Skeletal muscle tissue (tissue), 4 donors: ENCODE results near the gene RASAL2. TPM values are rescaled to one million over a fixed set of nuclear protein-coding genes. Genes with fewer than 3 reads are reported as not detected.

ENCODE experiments used
- H3K27ac ChIP-seq: one replicate; pipeline ENCODE4 v1.7.0; 2013; ENCODE audit warnings: mild to moderate bottlenecking, low read depth, low read length, inconsistent platforms
- H3K27me3 ChIP-seq, 3 donors: one replicate each; pipeline ENCODE4 v1.7.0; 2013; ENCODE audit warnings: low read length in 3 of 3; ENCODE audit not compliant: control insufficient read depth in 3 of 3, insufficient read depth in 3 of 3
- H3K36me3 ChIP-seq, 3 donors: one replicate each; pipeline ENCODE4 v1.7.0; 2013; ENCODE audit warnings: low read length in 3 of 3; ENCODE audit not compliant: control insufficient read depth in 3 of 3, insufficient read depth in 3 of 3
- H3K4me1 ChIP-seq, 3 donors: one replicate each; pipeline ENCODE4 v1.7.0; 2013; ENCODE audit warnings: low read length in 3 of 3, mild to moderate bottlenecking in 3 of 3; ENCODE audit not compliant: control insufficient read depth in 3 of 3, insufficient read depth in 3 of 3
- H3K4me3 ChIP-seq, 3 donors: one replicate each; pipeline ENCODE4 v1.7.0; 2013; ENCODE audit warnings: low read length in 3 of 3
- H3K9ac ChIP-seq, 3 donors: one replicate each; pipeline ENCODE4 v1.7.0; 2013; ENCODE audit warnings: low read length in 3 of 3, mild to moderate bottlenecking in 3 of 3, moderate library complexity in 2 of 3, low read depth in 1 of 3
- H3K9me3 ChIP-seq, 3 donors: one replicate each; pipeline ENCODE4 v1.7.0; 2013; ENCODE audit warnings: low read length in 3 of 3; ENCODE audit not compliant: control insufficient read depth in 3 of 3
- total RNA-seq: library from RNA; depleted of rRNA; stranded (reverse); fragments of >200 nt; gene quantifications from one replicate; pipeline ENCODE4 v1.2.3, GENCODE V29; 2014
- donor health status: Osteomylitis.

RASAL2 gene
- total RNA-seq, 1 donor from 2014 or later = 8.4 TPM

DNA sequence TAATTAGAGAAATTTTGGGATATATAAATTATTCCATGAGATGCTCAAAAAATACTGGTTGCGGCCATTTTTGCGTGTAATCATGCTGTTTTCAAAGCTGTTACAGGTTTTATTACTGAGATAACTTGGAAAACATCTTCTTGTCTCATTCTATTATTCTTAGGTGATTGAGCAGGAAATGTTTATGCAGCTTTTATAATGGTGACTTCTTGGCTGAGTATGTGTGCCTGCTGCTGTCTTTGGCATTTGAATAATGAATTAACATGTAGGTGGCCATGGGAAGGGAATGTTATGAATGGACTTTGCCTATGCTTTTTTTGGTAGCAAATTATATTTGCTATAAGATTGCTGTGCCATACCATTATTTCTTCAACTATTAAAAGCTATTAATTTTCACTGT lies 52.5 kb downstream of the RASAL2 start:
- no peaks in the 10 kb centered on the region for H3K9me3 ChIP-seq
- H3K27me3 ChIP-seq = no peaks in the 10 kb centered on the region
- H3K27ac ChIP-seq = no peak overlapping the region
- no peak overlapping the region for H3K4me3 ChIP-seq
- no peaks in the 10 kb centered on the region for H3K36me3 ChIP-seq
- no peaks in the 10 kb centered on the region for H3K4me1 ChIP-seq
- H3K9ac ChIP-seq = no peak overlapping the region

DNA sequence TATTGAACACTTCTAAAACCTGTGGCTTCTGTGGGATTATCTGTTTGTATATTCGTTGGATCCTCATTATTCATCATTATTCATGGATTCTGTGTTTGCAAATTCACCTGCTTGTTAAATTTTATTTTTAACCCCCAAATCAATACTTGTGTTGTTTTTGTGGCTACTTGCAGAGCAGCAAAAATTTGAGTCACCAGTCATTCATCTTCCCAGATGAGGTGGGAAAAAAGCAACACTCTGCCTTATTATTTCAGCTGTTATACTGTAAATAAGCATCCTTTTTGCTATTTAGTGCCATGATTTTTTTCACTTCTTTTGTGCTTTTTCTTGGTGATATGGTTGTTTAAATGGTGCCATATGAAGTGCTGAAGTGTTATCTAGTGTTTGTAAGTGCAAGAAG lies 56.7 kb downstream of the RASAL2 start:
- Histone ChIP-seq H3K27ac (no peak overlapping the region), H3K9me3 (no peaks in the 10 kb centered on the region), H3K36me3 (no peaks in the 10 kb centered on the region), H3K9ac (no peak overlapping the region), H3K4me1 (no peaks in the 10 kb centered on the region), H3K4me3 (no peak overlapping the region), H3K27me3 (no peaks in the 10 kb centered on the region)

DNA sequence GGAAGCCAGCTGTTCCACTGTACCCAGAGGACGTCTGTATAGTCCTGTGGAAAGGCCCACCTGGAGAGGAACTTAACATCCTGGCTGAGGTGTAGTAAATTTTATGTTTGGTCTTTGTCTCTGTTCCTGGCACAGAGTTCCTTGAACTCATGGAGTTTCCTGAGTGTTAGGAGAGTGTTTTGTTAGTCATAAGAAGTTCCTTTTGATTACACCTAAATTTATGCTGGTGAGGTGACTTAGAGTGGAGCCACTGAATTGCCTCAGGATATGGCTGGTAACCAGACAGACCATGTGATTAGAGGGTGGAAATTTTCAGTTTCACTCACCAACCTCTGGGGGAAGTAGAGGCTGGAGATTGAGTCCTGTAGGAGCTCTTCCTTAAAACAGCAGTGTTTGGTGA lies 57.9 kb downstream of the RASAL2 start:
- Histone ChIP-seq H3K36me3 (no peaks in the 10 kb centered on the region), H3K4me3 (no peak overlapping the region), H3K27ac (no peak overlapping the region), H3K9ac (no peak overlapping the region), H3K27me3 (no peaks in the 10 kb centered on the region), H3K4me1 (no peaks in the 10 kb centered on the region), H3K9me3 (no peaks in the 10 kb centered on the region)

DNA sequence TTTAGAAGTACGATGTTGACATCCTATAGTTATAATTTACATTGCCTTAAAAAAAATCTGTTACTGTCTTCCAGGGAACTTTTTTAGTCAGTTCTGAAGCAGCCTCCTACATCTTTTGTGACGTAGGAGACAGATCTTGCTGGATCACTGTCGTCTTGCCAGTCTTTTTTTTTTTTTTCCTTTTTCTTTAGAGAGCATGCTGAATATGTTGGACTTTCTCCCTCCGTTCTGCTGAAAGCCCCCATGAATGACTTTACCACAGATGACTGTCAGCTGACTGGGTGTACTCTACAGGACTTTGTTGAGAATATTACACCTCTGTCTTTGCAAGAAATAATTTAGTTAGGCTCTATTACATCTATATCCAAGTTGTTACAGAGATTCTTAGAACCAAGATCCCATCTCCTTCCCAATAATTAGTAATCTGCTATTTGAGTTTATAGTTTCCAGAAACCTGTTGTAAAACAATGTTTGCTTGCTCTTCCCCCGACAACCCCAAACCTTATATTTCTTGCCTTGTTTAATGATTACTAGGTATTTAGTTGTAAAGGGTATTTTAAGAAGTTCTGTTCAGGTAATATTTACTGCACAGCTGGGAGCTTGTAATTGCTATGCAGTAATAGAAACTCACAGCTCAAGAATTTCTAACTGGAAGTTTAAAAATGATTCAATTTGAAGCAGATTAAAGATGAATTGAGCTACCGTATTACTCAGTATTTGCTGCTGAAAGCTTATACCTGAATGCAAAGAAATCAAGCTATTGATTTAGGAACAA lies 61.8 kb downstream of the RASAL2 start:
- H3K4me3 ChIP-seq = no peak overlapping the region
- no peak overlapping the region for H3K27ac ChIP-seq
- H3K36me3 ChIP-seq = no peaks in the 10 kb centered on the region
- no peaks in the 10 kb centered on the region for H3K9me3 ChIP-seq
- H3K9ac ChIP-seq = no peak overlapping the region
- no peaks in the 10 kb centered on the region for H3K4me1 ChIP-seq
- H3K27me3 ChIP-seq = no peaks in the 10 kb centered on the region

DNA sequence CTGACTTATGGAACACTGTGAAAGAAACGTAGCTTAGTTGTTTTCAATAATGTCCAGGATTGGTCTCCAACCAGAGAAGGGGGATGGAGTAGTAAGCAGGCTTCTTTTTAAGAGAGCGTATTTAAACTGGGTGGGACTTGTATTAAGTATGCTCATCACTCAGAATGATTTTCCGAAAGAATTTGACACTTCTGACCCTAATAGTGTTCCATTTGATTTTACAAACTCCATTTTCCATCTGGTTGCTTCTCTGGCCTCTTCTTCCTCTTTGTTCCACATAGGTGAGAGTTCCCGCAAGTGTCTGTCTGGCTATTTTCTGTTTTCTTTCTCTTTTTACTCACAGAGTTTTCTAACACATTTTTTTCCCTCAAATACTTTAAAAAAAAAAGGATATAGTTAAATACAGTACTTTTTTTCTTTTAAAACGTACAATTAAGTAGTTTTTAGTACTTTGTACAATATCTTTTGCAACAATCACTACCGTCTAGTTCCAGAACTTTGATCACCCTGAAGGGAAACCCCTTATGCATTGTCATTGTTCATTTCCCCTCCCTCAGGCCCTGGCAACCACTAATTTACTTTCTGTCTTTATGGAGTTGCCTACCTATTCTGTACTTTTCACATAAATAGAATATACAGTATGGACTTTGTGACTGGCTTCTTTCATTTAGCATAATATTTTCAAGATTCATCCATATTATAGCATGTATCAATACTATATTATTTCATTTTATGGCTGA lies 67.0 kb downstream of the RASAL2 start:
- H3K36me3 ChIP-seq = no peaks in the 10 kb centered on the region
- H3K27ac ChIP-seq = no peak overlapping the region

DNA sequence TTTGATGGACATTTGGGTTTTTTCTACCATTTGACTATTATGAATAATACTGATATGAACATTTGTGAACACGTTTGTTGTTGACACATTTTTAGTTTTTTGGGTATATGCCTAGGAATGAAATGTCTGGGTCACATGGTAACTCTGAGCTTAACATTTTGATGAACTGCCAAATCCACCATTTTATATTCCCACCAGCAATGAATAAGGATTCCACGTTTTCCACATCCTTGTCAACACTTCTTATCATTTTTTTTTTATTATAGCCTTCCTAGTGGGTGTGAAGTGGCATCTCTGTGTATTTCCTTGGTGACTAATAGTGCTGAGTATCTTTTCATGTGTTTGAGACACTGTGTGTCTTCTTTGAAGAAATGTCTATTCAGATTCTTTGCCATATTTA lies 67.6 kb downstream of the RASAL2 start:
- Histone ChIP-seq H3K4me1 (no peaks in the 10 kb centered on the region), H3K4me3 (no peak overlapping the region), H3K27ac (no peak overlapping the region), H3K27me3 (no peaks in the 10 kb centered on the region), H3K9ac (no peak overlapping the region), H3K9me3 (no peaks in the 10 kb centered on the region), H3K36me3 (no peaks in the 10 kb centered on the region)

More for the DNA sequence above, 67.0 kb downstream of the RASAL2 start:
- Histone ChIP-seq H3K27me3 (no peaks in the 10 kb centered on the region), H3K9me3 (no peaks in the 10 kb centered on the region), H3K4me3 (no peak overlapping the region), H3K4me1 (no peaks in the 10 kb centered on the region), H3K9ac (no peak overlapping the region)

DNA sequence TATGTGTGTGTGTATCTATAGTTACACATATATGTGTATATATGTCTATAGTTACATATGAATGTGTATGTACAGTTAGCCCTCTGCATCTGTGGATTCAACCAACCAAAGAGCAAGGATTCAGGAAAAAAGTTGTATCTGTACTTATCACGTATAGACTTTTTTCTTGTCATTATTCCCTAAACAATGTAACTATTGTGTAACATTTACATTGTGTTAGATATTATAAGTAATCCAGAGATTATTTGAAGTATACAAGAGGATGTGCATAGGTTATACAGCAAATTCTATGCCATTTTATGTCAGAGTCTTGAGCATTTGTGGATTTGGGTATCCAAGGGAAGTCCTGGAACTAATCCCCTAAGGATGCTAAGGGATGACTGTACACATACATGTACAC lies 71.3 kb downstream of the RASAL2 start:
- Histone ChIP-seq H3K9me3 (no peaks in the 10 kb centered on the region), H3K36me3 (no peaks in the 10 kb centered on the region), H3K27ac (no peak overlapping the region), H3K9ac (no peak overlapping the region), H3K4me3 (no peak overlapping the region), H3K4me1 (no peaks in the 10 kb centered on the region), H3K27me3 (no peaks in the 10 kb centered on the region)

DNA sequence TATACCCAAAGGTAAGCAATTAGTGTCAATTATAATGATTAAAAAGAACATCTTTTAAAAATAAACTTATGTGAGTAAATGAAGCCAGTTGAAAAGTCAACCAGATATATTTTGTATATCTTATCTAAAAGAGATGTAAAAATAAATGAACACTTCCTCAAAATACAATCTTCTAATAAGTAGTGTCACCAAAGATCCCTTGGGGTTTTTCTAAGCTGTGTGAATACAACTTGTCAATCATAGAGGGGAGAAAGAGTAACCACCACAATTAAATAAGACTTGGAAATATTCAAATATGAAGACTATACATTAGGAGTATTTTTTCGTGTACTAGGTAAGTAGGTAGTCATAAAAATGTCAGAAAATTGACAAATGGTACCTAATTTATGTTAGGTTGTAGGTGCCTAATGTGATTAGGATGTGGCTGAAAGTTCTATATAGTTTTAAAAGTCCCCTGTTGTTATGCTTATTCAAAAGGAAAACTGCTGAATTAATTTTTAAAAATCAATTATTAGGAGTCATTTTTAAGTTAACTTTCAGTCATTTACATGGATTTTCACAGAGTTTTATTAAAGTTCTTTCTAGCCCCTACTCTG lies 72.6 kb downstream of the RASAL2 start:
- H3K27ac ChIP-seq = no peak overlapping the region
- no peaks in the 10 kb centered on the region for H3K27me3 ChIP-seq
- no peaks in the 10 kb centered on the region for H3K36me3 ChIP-seq
- no peak overlapping the region for H3K4me3 ChIP-seq
- no peak overlapping the region for H3K9ac ChIP-seq
- H3K4me1 ChIP-seq = no peaks in the 10 kb centered on the region
- H3K9me3 ChIP-seq = no peaks in the 10 kb centered on the region

DNA sequence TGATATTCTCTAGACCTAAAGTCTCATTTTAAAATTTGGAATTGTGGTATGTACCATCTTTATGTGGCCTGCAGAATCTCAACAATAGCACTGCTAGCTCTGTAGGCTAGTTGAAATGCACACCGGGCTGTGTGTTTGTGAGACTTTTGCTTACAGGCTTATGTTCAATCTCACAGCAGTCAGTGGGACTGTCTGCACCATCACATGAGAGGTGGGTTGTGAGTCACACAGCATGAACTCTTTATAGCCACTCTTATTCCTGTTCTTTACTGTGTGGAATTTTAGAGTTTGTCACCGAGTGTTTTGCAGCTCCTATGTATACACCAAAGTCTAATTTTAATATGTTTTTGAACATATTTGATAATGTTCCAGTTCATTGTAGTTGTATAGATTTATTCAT lies 74.6 kb downstream of the RASAL2 start:
- Histone ChIP-seq H3K9me3 (no peaks in the 10 kb centered on the region), H3K27me3 (no peaks in the 10 kb centered on the region), H3K27ac (no peak overlapping the region), H3K9ac (no peak overlapping the region), H3K4me1 (peaks cover 0 to 2% (median 0%) of the 10 kb centered on the region in 3 donors), H3K4me3 (no peak overlapping the region), H3K36me3 (no peaks in the 10 kb centered on the region)

DNA sequence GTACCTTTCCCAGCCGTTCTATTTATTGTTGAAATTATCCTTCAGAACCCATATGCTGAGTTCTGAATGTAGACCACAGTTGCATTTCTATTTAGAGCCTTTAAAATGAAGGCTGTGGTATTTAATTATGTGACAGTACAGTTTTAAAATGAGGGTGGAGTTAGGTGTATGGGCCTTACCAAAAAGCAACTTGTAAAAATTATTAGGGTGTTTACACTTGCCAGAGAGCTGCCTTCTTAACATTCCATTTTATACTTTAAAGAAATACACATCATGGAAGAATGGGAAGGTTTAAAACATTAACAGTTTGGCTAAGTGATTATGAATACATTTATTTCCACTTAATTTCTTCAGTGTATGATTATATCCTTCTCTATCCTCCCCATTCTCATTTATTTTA lies 75.7 kb downstream of the RASAL2 start:
- H3K9me3 ChIP-seq = no peaks in the 10 kb centered on the region
- H3K27me3 ChIP-seq = no peaks in the 10 kb centered on the region
- no peaks in the 10 kb centered on the region for H3K36me3 ChIP-seq
- H3K27ac ChIP-seq = no peak overlapping the region
- H3K4me3 ChIP-seq = no peak overlapping the region
- no peak overlapping the region for H3K9ac ChIP-seq
- peaks cover 0 to 2% (median 0%) of the 10 kb centered on the region in 3 donors for H3K4me1 ChIP-seq
